ENCODE measurements around the gene ATXN10.

GRCh38 chr22:45621836-45622600, 49.6 kb upstream of the ATXN10 start:
- TF ChIP-seq SIN3A (IDR thresholded peaks at IDR 0.05; ENCODE audit: low read depth) (no peak), SP1 (IDR thresholded peaks at IDR 0.05; ENCODE audit: low read depth) (no peak), POLR2AphosphoS5 (IDR thresholded peaks at IDR 0.05; ENCODE audit: low read depth, low read length) (no peak)
